Hepatocyte (in vitro differentiated cells): Measurements from ENCODE around the gene OVAAL. TPM values are rescaled to one million over a fixed set of nuclear protein-coding genes. Genes with fewer than 3 reads are reported as not detected.

ENCODE experiments used
- DNase-seq: peaks from one replicate; pipeline ENCODE4 v3.0.0-alpha.2; 2016; ENCODE audit warnings: low spot score
- H2AFZ ChIP-seq: fragments of 200-600 bp; sonication (generic); 2 replicates; pipeline ENCODE4 v1.6.0; 2016; ENCODE audit warnings: antibody characterized with exemption, mild to moderate bottlenecking
- H3K27ac ChIP-seq: fragments of 200-600 bp; sonication (generic); 2 replicates; pipeline ENCODE4 v1.5.1; 2016; ENCODE audit warnings: mild to moderate bottlenecking
- H3K27me3 ChIP-seq: fragments of 200-600 bp; sonication (generic); 2 replicates; pipeline ENCODE4 v1.6.1; 2016
- H3K36me3 ChIP-seq: fragments of 200-600 bp; sonication (generic); replicated peaks from 2 replicates; pipeline ENCODE4 v1.5.1; 2016; ENCODE audit warnings: low read depth; ENCODE audit not compliant: insufficient read depth
- H3K4me1 ChIP-seq: fragments of 200-600 bp; sonication (generic); 2 replicates; pipeline ENCODE4 v1.5.1; 2016; ENCODE audit warnings: mild to moderate bottlenecking, moderate library complexity; ENCODE audit not compliant: insufficient read depth
- H3K4me2 ChIP-seq: fragments of 200-600 bp; sonication (generic); 2 replicates; pipeline ENCODE4 v1.6.0; 2016
- H3K4me3 ChIP-seq: fragments of 200-600 bp; sonication (generic); 2 replicates; pipeline ENCODE4 v1.5.1; 2016; ENCODE audit warnings: mild to moderate bottlenecking
- H3K79me2 ChIP-seq: fragments of 200-600 bp; sonication (generic); 2 replicates; pipeline ENCODE4 v1.6.0; 2017; ENCODE audit warnings: mild to moderate bottlenecking
- H3K9me2 ChIP-seq: fragments of 200-600 bp; sonication (generic); replicated peaks from 2 replicates; pipeline ENCODE4 v1.6.0; 2017; ENCODE audit warnings: mild to moderate bottlenecking; ENCODE audit not compliant: insufficient read depth
- H3K9me3 ChIP-seq: fragments of 200-600 bp; sonication (generic); 2 replicates; pipeline ENCODE4 v1.5.1; 2016; ENCODE audit warnings: low read depth, mild to moderate bottlenecking
- H4K20me1 ChIP-seq: fragments of 200-600 bp; sonication (generic); 2 replicates; pipeline ENCODE4 v1.6.0; 2016; ENCODE audit warnings: mild to moderate bottlenecking; ENCODE audit not compliant: insufficient read depth, poor library complexity, severe bottlenecking
- CTCF ChIP-seq: fragments of 200-600 bp; sonication (generic); IDR thresholded peaks from 2 replicates; pipeline ENCODE4 v1.5.1; 2016; ENCODE audit warnings: antibody characterized with exemption, mild to moderate bottlenecking; ENCODE audit not compliant: poor library complexity
- EZH2 ChIP-seq: fragments of 200-600 bp; sonication (generic); IDR thresholded peaks from 2 replicates; pipeline ENCODE4 v1.6.1; 2016; ENCODE audit warnings: antibody characterized with exemption, mild to moderate bottlenecking, borderline replicate concordance
- EZH2phosphoT487 ChIP-seq: fragments of 200-600 bp; sonication (generic); IDR thresholded peaks from one replicate; pipeline ENCODE4 v1.6.1; 2018; ENCODE audit warnings: antibody characterized with exemption, mild to moderate bottlenecking, low read depth, moderate library complexity; ENCODE audit not compliant: unreplicated experiment, severe bottlenecking
- WGBS: methylation state at CpG from one replicate; pipeline ENCODE4 v1.1.6; 2016; ENCODE audit warnings: low lambda C conversion rate; ENCODE audit errors: missing lambda C conversion rate; 5-methylcytosine and 5-hydroxymethylcytosine counted together
- polyA plus RNA-seq: library from polyadenylated mRNA; unstranded; fragments of >200 nt; fragmentation: Nextera tagmentation; extraction: Ambion mirVana; gene quantifications from 2 replicates; pipeline ENCODE4 v1.2.1, GENCODE V29; 2016
- total RNA-seq: library from RNA; depleted of rRNA; stranded (reverse); fragments of >200 nt; gene quantifications from 2 replicates; pipeline ENCODE4 v1.2.3, GENCODE V29; 2014

The OVAAL gene
- total and polyA plus RNA-seq, 2 experiments from 2014 or later, result not detected

DNA sequence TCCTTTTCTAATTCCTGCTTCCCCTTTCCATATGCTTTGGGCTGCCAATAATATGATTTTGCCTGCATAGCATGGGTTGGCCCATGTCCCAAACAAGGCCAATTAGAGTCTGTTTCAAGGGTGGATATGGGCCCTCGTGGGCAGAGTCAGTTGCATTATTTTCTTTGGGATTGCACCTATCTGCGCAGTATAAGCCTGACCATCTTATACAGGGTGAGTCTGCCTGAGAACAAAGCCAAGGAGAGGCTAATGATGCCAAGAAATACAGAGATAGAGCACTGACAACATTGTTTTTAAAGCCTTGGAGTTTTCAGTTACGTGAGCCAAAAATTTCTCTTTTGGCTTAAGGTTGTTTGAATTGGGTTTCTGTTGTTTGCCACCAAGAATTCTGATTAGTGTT is 18.6 kb downstream of the OVAAL start:
- no peak overlapping the region for H2AFZ ChIP-seq

GRCh38 chr1:180579961-180580611 is 21.3 kb downstream of the OVAAL start:
- Histone ChIP-seq H3K27me3 (no peaks in the 10 kb centered on the region), H2AFZ (no peak overlapping the region), H4K20me1 (no peaks in the 10 kb centered on the region), H3K9me2 (no peaks in the 10 kb centered on the region), H3K9me3 (no peaks in the 10 kb centered on the region), H3K79me2 (no peaks in the 10 kb centered on the region), H3K27ac (no peak overlapping the region), H3K36me3 (no peaks in the 10 kb centered on the region), H3K4me1 (peaks cover 13% of the 10 kb centered on the region), H3K4me2 (no peak overlapping the region), H3K4me3 (no peak overlapping the region)
- TF ChIP-seq EZH2phosphoT487 (no peak), EZH2 (no peak), CTCF (no peak)
- DNase-seq, result peak; percentile 48
- WGBS, result 81% methylated on average over 6 of the region's 6 CpGs

More for the DNA sequence above, 18.6 kb downstream of the OVAAL start:
- Histone ChIP-seq H3K9me3 (no peaks in the 10 kb centered on the region), H3K36me3 (no peaks in the 10 kb centered on the region), H3K9me2 (no peaks in the 10 kb centered on the region), H3K4me2 (no peak overlapping the region), H4K20me1 (no peaks in the 10 kb centered on the region), H3K27ac (no peak overlapping the region), H3K4me1 (peaks cover 16% of the 10 kb centered on the region), H3K79me2 (no peaks in the 10 kb centered on the region), H3K27me3 (no peaks in the 10 kb centered on the region), H3K4me3 (no peak overlapping the region)
- DNase-seq, result no peak
- TF ChIP-seq EZH2phosphoT487 (no peak), EZH2 (no peak), CTCF (no peak)
- 82% methylated on average over 3 of the region's 3 CpGs for WGBS

GRCh38 chr1:180581635-180582039 is 22.9 kb downstream of the OVAAL start:
- Histone ChIP-seq H4K20me1 (no peaks in the 10 kb centered on the region), H3K36me3 (no peaks in the 10 kb centered on the region), H3K27ac (no peak overlapping the region), H3K9me2 (no peaks in the 10 kb centered on the region), H3K79me2 (no peaks in the 10 kb centered on the region), H3K4me2 (no peak overlapping the region), H3K9me3 (no peaks in the 10 kb centered on the region), H2AFZ (no peak overlapping the region), H3K4me1 (peaks cover 17% of the 10 kb centered on the region), H3K4me3 (no peak overlapping the region), H3K27me3 (no peaks in the 10 kb centered on the region)
- no peak for DNase-seq
- WGBS, result 90% methylated on average over 1 of the region's 1 CpG
- TF ChIP-seq EZH2, result no peak
- TF ChIP-seq EZH2phosphoT487, result no peak
- TF ChIP-seq CTCF, result no peak
